GM23338 (cell line): ENCODE results near the gene USP10.

Experiments
- EZH2 ChIP-seq: fragments of 200-600 bp; sonication (generic); IDR thresholded peaks from one replicate; pipeline ENCODE4 v1.8.0; 2017; ENCODE audit warnings: antibody characterized with exemption, mild to moderate bottlenecking, low read depth; ENCODE audit not compliant: unreplicated experiment
- EZH2phosphoT487 ChIP-seq: fragments of 200-600 bp; sonication (generic); IDR thresholded peaks from one replicate; pipeline ENCODE4 v1.8.1; 2018; ENCODE audit warnings: antibody characterized with exemption; ENCODE audit not compliant: unreplicated experiment
- POLR2AphosphoS5 ChIP-seq: IDR thresholded peaks from 2 replicates; pipeline ENCODE4 v1.6.1; 2016; ENCODE audit warnings: antibody characterized with exemption, low read depth
- TF ChIP-seq, protein P1 (sequence below): IDR thresholded peaks from one replicate; pipeline ENCODE4 v1.6.1; 2018; ENCODE audit warnings: antibody characterized with exemption; ENCODE audit not compliant: unreplicated experiment
- TF ChIP-seq, protein P2 (sequence below), 2 experiments: fragments of 200-600 bp in 1 of 2; sonication (generic) in 1 of 2; conservative IDR thresholded peaks; 2 replicates each; pipeline versions ENCODE4 v1.5.1 to v1.6.1; 2016 to 2017; ENCODE audit warnings: antibody characterized with exemption in 2 of 2, low read depth in 2 of 2, mild to moderate bottlenecking in 2 of 2, moderate library complexity in 1 of 2

DNA sequence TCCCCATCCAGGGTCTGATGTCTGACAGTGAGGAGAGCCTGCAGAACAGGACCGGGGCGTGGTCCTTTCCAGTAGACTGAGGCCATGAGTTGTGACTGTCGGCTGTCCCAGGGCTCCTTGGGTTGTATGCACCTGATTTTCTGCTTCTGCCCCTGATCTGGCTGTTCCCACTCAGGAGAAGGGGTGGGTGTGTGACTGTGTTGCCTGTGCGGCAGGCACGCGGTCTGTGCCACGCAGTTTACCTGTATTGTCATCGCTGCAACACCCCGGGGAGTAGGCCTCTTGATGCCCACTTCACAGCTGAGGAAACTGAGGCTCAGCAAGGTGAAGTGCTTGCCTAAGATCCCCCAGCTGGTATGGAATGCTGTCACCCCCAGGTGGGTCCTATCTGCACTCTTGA lies 121.4 kb downstream of the USP10 start:
- TF ChIP-seq, protein P1, sequence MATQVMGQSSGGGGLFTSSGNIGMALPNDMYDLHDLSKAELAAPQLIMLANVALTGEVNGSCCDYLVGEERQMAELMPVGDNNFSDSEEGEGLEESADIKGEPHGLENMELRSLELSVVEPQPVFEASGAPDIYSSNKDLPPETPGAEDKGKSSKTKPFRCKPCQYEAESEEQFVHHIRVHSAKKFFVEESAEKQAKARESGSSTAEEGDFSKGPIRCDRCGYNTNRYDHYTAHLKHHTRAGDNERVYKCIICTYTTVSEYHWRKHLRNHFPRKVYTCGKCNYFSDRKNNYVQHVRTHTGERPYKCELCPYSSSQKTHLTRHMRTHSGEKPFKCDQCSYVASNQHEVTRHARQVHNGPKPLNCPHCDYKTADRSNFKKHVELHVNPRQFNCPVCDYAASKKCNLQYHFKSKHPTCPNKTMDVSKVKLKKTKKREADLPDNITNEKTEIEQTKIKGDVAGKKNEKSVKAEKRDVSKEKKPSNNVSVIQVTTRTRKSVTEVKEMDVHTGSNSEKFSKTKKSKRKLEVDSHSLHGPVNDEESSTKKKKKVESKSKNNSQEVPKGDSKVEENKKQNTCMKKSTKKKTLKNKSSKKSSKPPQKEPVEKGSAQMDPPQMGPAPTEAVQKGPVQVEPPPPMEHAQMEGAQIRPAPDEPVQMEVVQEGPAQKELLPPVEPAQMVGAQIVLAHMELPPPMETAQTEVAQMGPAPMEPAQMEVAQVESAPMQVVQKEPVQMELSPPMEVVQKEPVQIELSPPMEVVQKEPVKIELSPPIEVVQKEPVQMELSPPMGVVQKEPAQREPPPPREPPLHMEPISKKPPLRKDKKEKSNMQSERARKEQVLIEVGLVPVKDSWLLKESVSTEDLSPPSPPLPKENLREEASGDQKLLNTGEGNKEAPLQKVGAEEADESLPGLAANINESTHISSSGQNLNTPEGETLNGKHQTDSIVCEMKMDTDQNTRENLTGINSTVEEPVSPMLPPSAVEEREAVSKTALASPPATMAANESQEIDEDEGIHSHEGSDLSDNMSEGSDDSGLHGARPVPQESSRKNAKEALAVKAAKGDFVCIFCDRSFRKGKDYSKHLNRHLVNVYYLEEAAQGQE: no peak
- TF ChIP-seq EZH2: no peak
- TF ChIP-seq, protein P2, sequence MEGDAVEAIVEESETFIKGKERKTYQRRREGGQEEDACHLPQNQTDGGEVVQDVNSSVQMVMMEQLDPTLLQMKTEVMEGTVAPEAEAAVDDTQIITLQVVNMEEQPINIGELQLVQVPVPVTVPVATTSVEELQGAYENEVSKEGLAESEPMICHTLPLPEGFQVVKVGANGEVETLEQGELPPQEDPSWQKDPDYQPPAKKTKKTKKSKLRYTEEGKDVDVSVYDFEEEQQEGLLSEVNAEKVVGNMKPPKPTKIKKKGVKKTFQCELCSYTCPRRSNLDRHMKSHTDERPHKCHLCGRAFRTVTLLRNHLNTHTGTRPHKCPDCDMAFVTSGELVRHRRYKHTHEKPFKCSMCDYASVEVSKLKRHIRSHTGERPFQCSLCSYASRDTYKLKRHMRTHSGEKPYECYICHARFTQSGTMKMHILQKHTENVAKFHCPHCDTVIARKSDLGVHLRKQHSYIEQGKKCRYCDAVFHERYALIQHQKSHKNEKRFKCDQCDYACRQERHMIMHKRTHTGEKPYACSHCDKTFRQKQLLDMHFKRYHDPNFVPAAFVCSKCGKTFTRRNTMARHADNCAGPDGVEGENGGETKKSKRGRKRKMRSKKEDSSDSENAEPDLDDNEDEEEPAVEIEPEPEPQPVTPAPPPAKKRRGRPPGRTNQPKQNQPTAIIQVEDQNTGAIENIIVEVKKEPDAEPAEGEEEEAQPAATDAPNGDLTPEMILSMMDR (conservative IDR thresholded peaks at IDR 0.05; ENCODE audit: low read depth in 2 of 2): no peak
- no peak for TF ChIP-seq POLR2AphosphoS5
- TF ChIP-seq EZH2phosphoT487: no peak
